SK-N-MC (cell line): ENCODE results near the gene BAMBI.

Experiments used
- EZH2 ChIP-seq: fragments of 200-600 bp; sonication (generic); IDR thresholded peaks from one replicate; pipeline ENCODE4 v1.6.1; 2017; ENCODE audit warnings: antibody characterized with exemption
- FOXP2 ChIP-seq: optimal IDR thresholded peaks from 2 replicates; pipeline ENCODE3; 2011; ENCODE audit warnings: mild to moderate bottlenecking, moderate library complexity; ENCODE audit not compliant: insufficient read depth; ENCODE audit errors: extremely low read length, control extremely low read depth
- POLR2AphosphoS5 ChIP-seq: IDR thresholded peaks from 2 replicates; pipeline ENCODE4 v1.6.1; 2012; ENCODE audit warnings: mild to moderate bottlenecking, low read depth, low read length, borderline replicate concordance

DNA sequence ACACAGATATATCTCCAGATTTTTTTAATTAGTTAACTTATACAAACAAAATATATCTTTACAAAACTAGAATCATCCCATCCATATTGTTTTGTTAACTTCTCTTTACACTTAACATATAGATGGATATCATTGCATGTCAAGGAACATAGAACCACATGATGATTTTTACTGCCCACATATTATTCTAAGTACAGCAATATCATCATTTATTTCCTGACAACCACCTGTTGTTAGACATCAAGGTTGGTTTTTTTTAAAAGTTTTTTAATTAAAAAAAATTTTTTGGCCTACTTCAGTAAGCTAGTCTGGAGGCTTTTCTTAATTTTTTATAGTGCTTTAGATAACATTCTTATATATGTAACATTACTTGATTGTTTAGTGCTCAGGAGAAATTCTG is 38.9 kb upstream of the BAMBI start:
- TF ChIP-seq POLR2AphosphoS5 (no peak), EZH2 (no peak), FOXP2 (no peak)
